HG02943 (cell line): ENCODE data around the gene CCNC.
A peak's percentile ranks its signal among the peaks of the same experiment; 100 is the strongest.
"Not testable (repeated sequence)": the region's sequence is repeated elsewhere in the genome, so short reads cannot be mapped to it uniquely, and the experiment has no call there.

Experiments used
- ATAC-seq: cut with Tn5 transposase; IDR thresholded peaks from one replicate; pipeline ENCODE4 v1.9.1; 2021; ENCODE audit warnings: mild to moderate bottlenecking, low read depth, moderate library complexity; ENCODE audit not compliant: unreplicated experiment

The CCNC gene

DNA sequence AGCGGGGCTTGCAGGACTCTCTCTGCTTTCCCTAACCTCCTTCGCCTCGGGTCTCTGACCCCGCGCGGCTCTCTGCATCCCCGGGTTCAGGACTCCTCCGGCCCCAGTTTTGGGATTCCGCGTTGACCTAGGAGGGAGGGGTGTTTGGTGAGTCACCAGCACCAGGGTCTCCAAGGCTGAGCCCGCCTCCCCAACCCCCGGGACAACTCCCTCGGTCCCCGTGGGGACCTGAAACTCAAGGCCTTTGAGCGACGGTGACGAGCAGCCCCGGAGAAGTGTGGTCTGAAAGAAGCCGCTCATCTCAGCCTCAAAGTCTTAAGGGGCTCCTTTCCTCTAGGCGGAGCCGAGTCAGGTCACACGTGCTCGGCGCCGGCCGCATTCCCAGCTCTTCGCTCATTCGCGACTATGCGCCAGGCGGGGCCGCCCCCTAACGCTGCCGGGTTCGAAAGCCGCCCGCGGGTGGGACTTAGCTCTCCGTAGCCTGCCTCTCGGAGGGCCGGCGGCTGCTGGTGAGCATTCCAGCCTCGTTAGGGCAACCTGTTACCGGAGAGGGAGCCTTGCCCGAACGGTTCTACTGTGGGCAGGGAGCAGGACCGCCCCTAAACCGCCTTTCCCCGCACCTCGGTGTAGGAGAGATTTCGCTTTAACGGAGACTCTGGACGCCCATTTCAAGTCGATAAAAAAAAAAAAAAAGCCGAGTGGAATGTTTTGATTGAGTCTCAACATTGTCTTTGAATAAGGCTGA is 35.1 kb upstream of the CCNC start:
- no peak for ATAC-seq

- ATAC-seq = no peak
These were observed 34.3 kb upstream of the CCNC start for GRCh38 chr6:99602520-99603420.

DNA sequence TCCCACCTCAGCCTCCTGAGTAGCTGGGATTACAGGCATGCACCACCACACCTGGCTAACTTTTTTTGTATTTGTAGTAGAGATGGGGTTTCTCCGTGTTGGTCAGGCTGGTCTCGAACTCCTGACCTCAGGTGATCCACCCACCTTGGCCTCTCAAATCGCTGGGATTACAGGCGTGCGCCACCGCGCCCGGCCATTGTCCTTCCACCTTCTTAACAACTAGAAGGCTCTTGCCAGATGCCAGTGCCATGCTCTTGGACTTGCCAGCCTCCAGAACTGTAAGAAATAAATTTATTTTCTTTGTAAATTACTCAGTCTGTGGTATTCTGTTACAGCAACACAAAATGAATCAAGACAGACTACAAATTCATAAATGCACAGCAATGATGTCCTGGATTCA is 26.2 kb upstream of the CCNC start:
- not testable (repeated sequence) for ATAC-seq

DNA sequence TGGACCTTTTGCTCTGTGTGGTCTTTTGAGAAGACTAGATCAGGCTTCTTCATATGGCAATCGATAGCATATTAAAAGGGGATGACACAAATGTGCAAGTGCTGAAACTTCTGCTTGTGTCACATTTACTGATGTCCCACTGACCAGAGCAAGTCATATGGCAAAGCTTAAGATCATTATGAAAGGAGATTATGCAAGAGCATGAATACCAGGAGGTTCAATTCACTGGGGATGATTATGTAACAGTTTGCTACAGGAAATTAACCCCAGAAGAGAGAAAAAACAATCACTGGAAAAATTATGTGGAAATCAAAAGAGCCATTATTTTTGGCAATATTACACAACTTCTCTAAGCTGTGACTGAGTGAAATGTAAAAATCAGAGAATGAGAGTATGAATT is 24.4 kb upstream of the CCNC start:
- no peak for ATAC-seq

GRCh38 chr6:99591673-99592364 is 23.4 kb upstream of the CCNC start:
- no peak for ATAC-seq

GRCh38 chr6:99590728-99591672 is 22.5 kb upstream of the CCNC start:
- no peak for ATAC-seq

DNA sequence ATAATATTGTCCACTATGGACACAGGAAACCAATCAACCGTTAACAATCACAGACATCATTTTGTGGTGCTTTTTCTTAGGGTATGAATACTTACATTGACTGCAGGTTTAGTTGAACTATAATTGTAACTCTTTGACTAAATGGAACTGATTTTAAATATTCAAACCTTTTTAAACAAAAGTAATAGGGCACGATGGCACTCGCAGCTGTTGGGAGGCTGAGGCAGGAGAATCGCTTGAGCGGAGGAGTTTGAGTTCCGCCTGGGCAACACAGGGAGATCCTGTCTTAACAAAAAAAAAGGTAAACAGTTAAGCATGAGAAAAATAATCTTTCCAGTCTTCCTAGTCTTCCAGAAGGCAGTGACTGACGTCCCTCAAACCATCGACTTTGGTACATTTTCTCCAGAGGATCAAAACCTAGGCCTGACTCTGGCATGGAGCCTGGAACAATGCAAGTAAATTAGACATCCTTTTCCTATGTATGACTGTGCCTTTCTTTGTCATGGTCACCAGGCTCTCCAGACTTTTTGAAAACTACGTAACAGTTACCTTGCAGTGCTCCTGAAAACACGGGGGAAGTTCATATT is 21.5 kb upstream of the CCNC start:
- no peak for ATAC-seq

- ATAC-seq = peak; percentile 10
These were observed 20.8 kb upstream of the CCNC start for GRCh38 chr6:99589290-99589672.

- ATAC-seq = peak; percentile 91
These were observed 20.3 kb upstream of the CCNC start for GRCh38 chr6:99588618-99589289.

DNA sequence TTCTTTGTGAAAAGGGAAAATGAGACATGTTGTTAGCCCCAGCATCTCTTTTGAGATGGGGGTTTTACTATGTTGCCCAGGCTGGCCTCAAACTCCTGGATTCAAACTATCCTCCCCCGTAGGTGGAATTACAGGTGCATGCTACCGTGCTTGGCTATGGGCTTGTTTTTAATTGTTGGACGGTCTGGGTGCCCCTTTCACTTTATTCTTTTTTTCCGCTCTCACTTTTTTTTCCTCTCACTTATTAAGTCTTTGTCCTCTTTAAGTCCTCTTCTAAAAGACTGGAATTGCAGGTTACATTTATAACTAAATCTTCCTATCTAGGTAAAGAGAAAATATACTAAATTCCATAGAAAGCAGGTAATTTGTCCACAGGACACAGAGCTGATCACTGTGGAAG is 19.3 kb upstream of the CCNC start:
- no peak for ATAC-seq

DNA sequence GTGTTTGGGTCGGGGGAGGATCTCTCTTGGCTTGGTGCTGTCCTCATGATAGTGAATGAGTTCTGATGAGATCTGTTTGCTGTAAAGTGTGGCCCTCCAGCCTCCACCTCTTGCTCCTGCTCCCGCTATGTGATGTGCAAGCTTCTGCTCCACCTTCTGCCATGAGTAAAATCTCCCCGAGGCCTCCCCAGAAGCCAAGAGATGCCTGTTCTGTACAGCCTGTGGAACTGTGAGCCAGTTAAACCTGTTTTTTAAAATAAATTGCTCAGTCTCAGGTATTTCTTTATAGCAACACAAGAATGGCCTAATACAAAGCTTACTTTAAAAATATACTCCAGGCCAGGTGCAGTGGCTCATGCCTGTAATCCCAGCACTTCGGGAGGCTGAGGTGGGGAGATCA is 11.3 kb upstream of the CCNC start:
- no peak for ATAC-seq

- no peak for ATAC-seq
These were observed 7.2 kb upstream of the CCNC start for GRCh38 chr6:99575544-99576227.

- ATAC-seq = no peak
These were observed 5.6 kb upstream of the CCNC start for GRCh38 chr6:99573980-99574617.

DNA sequence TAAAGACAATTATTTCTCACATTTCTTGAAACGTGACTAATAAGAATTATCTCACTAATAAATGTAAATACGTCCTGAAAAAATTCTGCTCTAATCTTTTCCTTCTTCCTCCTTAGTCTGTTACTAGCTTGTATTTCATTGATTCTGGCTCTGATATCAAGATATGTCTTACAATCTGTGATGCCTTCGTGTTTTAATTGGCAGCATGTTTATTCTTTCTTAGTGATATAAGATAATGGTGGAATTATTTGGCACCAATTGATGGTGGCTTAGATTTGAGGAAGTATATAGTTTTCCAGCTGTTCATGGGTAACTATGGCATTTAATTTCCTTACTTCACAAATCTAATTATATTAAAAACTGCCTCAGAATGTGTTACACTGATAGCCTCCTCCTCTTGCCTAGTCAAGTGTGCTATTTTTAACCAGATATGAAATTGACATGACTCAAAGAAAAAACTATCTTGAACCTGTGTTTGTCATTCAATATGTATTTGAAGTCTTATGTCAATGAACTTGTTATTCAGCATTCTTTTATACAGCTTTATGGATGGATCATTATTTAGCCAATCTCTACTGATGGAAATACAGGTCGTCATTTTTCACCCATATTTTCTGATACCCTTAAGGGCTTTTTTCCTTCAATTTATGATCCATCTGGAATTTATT is 5.3 kb downstream of the CCNC start:
- ATAC-seq = no peak

- ATAC-seq = no peak
These were observed 7.8 kb downstream of the CCNC start for GRCh38 chr6:99560668-99561067.

GRCh38 chr6:99559057-99559456 is 9.4 kb downstream of the CCNC start:
- ATAC-seq = no peak

DNA sequence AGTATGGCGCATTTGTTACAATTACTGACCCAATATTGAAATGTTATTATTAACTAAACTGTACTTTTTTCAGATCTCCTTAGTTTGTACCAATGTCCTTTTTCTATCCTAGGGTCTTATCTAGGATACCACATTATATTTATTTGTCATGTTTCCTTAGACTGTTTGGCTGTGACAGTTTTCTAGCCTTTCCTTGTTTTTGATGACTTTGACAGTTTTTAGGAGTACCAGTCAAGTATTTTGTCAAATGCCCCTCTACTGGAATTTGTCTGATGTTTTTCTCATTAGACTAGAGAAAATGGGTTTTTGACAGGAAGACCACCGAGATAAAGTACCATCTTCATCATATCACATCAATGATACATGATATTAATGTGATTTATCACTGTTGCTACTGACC is 14.6 kb downstream of the CCNC start:
- no peak for ATAC-seq
